ELR (cell line): ENCODE results near the gene RAET1E.
"Not testable (repeated sequence)": the region's sequence is repeated elsewhere in the genome, so short reads cannot be mapped to it uniquely, and the experiment has no call there.

Source experiments
- DNase-seq: peaks from one replicate; pipeline ENCODE4 v3.0.0-alpha.2; 2015; ENCODE audit warnings: low read depth

RAET1E gene

DNA sequence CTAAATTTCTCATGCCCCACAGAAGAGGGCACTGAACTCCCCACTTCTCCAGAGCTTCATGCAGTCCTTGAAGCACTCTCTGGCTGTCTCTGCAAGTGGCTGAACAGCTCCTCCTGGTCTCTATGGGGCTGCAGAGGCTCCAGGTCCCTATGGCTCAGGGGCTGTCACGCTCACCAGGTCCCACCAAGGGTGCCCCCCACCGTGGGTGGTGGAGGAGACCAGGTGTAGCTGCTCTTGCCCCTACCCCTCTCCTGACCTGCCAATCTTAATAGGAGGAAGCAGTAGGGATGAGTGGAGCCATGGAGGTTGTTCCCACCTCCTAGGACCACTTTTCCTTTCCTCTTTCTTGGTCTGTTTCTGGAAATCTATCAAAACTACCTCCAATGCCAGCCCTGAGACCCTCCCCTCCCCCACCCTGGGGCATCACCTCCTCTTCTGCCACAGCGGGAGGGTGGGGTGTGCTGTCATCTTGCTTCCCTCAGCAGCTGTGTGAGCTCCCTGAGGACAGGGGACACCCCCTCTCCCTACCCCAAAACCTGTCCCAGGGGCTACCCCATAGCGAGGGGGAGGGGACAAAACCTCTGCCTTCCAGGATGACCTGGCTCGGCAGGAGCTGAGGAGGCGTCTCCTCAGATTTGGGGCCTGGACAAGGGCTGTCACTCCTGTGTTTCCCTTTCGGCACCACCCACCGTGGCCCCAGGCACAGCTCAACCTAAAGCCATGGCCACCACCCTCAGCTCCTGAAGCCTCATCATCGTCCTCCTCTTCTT, 12.0 kb upstream of the RAET1E start:
- DNase-seq: no peak

- not testable (repeated sequence) for DNase-seq
These were observed 10.6 kb upstream of the RAET1E start for GRCh38 chr6:149908480-149908879.

DNA sequence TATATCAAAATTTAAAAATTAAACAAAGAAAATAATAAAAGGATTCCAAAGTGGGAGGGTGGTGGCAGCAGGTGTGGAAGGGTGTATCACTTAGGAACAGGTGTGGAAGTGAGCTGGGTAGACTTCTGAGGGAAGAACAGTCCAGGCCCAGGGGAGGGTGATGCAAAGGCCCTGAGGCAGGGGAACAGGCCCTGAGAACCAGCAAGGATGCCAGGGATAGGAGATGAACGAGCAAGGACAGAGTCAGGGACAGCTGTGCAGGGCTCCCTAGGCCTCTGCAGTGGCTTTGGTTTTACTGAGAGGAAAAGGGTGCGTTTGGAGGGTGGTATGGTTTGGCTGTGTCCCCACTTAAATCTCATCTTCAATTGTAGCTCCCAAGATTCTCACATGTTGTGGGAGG, 9.4 kb upstream of the RAET1E start:
- DNase-seq: no peak

- DNase-seq: no peak
These were observed 8.5 kb upstream of the RAET1E start for GRCh38 chr6:149906405-149906804.

DNA sequence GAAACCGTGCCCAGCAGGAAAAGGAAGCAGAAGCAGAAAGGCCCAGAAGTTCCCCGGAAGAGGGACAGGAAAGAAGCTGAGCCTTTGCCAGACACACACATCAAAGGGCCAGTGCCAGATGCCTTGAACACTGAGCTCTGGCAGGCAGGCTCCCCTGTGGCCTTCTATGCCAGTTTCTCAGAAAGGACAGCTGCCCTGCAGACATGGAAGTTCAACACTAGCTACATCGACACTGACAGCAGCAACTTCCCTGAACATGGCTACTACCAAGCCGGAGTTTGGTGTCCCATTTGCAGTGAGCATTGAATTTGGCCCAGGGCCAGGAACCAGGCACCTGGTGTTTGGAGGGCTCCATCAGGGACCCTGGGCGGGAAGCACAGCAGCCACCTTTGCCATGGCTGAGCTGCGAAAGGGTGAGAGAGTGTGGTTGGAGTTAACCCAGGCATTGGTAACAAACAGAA, 8.0 kb upstream of the RAET1E start:
- DNase-seq: no peak

DNA sequence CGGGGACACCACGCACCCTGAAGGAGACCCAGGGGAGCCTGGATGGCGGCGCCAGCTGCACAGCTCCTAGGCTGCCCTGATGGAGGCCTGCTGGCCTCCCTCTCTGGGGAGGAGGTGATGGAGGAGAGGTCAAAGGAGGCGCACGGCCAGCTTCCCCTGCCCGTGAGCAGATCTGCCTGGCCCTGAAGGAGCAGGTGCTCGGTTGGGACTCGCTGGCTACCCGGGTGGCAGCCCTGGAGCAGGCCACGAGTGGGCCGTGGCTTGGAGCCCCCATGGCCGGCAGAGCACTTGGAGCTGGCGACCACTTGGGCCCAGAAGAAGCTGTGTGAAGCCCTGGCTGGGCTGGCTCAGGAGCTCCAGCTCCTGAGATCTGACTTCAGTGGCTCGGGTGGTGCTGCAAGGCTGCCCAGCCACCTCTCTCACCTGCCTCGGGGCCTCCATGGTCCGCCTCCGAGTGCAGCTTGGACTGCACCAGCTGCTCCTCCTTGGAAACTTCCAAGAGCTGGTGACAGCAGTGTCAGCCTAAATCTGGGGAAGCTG, 7.5 kb upstream of the RAET1E start:
- DNase-seq: no peak

DNA sequence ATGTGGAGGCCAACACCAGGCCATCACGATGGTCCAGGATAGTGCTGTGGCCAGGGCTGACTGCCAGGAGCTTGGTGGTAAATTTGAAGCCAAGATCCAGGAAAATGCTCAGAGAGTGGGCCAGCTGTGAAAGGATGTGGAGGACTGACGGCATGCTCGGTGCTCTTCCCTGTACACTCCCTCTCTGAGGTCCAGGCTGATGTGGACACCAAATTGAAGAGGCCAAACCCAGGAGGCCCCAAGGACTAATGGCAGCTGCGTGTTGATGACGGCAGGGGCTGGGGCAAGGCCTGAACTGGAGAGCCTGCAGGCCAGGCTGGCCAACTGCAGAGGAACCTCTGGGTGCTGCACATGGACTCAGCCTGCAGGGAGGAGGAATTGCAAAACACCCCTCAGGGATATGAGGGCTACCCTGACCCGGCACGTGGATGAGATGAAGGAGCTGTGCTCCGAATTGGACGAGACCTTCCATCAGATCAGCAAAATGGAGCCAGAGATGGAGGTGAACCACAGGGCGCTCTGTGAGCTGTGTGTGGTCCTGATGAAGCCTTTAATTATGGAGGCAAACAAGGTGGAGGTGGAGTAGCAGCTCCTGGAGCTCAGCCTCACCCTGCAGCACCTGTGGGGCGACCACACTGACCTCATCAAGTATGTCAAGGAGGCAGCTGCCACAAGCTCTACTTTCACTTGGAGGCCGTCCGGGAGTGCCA, 6.9 kb upstream of the RAET1E start:
- no peak for DNase-seq

- no peak for DNase-seq
These were observed 6.2 kb upstream of the RAET1E start for GRCh38 chr6:149903938-149904611.

GRCh38 chr6:149901444-149902140, 3.7 kb upstream of the RAET1E start:
- DNase-seq: no peak

GRCh38 chr6:149900620-149901443, 2.9 kb upstream of the RAET1E start:
- no peak for DNase-seq

- DNase-seq: no peak
These were observed 2.2 kb upstream of the RAET1E start for GRCh38 chr6:149899926-149900619.

DNA sequence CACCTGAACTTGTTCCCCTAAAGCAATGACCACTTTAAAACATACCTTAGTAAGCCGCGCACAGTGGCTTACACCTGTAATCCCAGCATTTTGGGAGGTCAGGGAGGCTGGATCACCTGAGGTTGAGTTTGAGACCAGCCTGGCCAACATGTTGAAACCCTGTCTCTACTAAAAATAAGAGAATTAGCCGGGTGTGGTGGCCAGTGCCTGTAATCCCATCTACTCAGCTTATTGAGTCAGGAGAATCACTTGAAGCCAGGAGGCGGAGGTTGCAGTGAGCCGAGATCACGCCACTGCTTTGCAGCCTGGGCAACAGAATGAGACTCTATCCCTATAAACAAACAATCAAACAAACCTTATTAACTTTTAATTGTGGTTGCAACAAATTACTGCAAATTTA, 1.6 kb upstream of the RAET1E start:
- DNase-seq: no peak

DNA sequence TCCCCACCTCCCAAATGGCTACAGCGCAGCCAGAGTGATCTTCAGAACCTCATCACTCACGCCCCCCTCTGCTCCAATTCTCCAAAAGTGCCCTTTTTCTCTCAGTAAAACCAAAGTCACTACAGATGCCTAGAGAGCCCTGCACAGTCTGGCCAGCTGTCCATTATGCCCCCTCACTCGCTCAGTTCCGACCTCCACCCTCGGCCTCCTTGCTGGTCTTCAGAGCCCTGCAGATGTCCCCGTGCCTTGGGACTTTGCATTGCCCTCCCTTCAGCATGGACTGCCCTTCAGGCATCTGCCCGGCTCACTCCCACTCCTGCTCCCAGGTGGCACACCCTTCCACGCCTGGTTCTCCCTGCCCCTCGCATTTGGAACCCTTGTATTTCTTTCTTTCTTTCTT, 1.1 kb upstream of the RAET1E start:
- DNase-seq: no peak

DNA sequence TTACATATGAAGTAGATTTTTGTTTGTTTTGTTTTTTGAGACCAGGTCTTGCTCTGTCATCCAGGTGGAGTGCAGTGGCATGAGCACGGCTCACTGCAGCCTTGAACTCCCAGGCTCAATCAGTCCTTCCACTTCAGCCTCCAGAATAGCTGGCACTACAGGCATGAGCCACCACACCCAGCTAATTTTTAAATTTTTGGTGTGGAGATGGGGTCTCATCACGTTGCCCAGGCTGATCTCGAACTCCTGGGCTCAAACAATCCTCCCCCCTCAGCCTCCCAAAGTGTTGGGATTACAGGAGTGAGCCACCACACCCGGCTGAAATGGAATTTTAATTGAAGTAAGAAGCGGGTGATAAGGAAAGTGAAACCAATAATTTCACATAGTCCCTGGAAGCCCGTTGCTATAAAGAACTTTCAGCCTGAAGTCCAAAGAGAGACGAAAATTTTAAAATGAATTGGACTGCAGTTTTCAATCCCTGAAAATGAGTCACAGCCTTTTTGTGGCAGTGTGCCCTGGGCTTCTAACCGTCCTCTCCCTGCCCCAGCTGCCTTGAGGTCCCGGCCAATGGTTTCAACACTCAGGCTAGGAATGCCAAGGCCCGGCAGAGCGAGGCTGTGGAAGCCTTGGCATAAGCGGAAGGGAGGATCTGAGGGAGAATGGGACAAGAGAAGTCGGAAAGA, 757 bp downstream of the RAET1E start:
- peak; percentile 90 for DNase-seq

GRCh38 chr6:149896491-149896890, 1.4 kb downstream of the RAET1E start:
- peak; percentile 76 for DNase-seq

- peak; percentile 94 for DNase-seq
These were observed 2.1 kb downstream of the RAET1E start for GRCh38 chr6:149895833-149896271.

GRCh38 chr6:149895048-149895590, 2.8 kb downstream of the RAET1E start:
- DNase-seq: peak; percentile 77

GRCh38 chr6:149891864-149892263, 6.0 kb downstream of the RAET1E start:
- not testable (repeated sequence) for DNase-seq

DNA sequence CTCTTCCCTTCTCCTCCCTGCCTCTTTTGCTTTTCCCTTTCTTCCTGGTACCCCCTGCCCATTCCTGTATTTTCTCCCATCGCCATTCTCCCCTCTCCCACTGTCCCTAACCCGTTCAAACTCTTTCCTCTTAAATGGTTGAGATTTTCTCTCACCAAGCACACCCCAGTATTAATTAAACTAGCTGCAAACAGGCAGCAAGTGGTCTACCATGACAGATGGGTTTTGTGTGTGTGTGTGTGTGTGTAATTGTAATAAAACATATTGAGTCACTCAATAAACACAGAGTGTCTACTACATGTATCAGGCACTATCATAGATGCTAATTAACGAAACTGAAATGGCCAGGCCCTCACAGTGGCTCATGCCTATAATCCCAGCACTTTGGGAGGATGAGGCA, 6.7 kb downstream of the RAET1E start:
- DNase-seq: no peak

GRCh38 chr6:149890629-149891045, 7.3 kb downstream of the RAET1E start:
- DNase-seq: no peak
